Testis (tissue), 2 donors: ENCODE results near the gene GSAP.

ENCODE experiments used
- POLR2A ChIP-seq: fragments of 450-650 bp; IDR thresholded peaks from one replicate; pipeline ENCODE4 v1.6.1; 2017; ENCODE audit warnings: antibody characterized with exemption, mild to moderate bottlenecking, moderate library complexity
- TF ChIP-seq, protein P1 (sequence below), 3 experiments: fragments of 450-650 bp in 2 of 3; fragments of 200-600 bp in 1 of 3; sonication (generic) in 1 of 3; IDR thresholded peaks; one replicate each; pipeline ENCODE4 v1.5.1; 2016 to 2019; ENCODE audit warnings: antibody characterized with exemption in 3 of 3, mild to moderate bottlenecking in 2 of 3, moderate library complexity in 1 of 3

DNA sequence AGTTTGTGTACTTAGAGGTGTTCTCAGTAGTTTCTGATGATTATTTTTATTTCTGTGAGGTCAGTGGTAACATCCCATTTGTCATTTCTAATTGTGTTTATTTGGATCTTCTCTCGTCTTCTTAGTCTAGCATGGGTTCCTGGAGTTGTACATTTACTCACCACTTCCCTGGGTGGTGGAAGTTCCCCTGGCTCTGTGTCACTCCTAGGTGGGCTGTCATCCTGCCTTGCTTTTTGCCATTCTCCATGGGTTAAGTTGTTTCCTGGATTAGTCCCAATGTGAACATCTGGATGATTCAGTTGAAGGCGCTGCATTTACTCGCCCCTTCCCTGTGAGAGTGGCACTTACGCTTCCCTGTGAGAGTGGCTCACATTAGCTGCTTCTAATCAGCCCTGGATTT, 48.2 kb downstream of the GSAP start:
- no peak for TF ChIP-seq POLR2A
- TF ChIP-seq, protein P1, sequence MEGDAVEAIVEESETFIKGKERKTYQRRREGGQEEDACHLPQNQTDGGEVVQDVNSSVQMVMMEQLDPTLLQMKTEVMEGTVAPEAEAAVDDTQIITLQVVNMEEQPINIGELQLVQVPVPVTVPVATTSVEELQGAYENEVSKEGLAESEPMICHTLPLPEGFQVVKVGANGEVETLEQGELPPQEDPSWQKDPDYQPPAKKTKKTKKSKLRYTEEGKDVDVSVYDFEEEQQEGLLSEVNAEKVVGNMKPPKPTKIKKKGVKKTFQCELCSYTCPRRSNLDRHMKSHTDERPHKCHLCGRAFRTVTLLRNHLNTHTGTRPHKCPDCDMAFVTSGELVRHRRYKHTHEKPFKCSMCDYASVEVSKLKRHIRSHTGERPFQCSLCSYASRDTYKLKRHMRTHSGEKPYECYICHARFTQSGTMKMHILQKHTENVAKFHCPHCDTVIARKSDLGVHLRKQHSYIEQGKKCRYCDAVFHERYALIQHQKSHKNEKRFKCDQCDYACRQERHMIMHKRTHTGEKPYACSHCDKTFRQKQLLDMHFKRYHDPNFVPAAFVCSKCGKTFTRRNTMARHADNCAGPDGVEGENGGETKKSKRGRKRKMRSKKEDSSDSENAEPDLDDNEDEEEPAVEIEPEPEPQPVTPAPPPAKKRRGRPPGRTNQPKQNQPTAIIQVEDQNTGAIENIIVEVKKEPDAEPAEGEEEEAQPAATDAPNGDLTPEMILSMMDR (IDR thresholded peaks at IDR 0.05): no peak
